HepG2 (cell line): ENCODE results near the gene LYST. TPM values are rescaled to one million over a fixed set of nuclear protein-coding genes. Genes with fewer than 3 reads are reported as not detected.

Experiments used
- ATAC-seq: fragments of 200-7000 bp; cut with Tn5 transposase; 3 replicates; pipeline ENCODE4 v1.9.1; 2020; ENCODE audit warnings: mild to moderate bottlenecking, moderate library complexity
- BruUV-seq: library from RNA; stranded (reverse); fragments of 400-500 nt; replicated peaks from 2 replicates; lab custom pipeline; 2021; lab: Mats Ljungman, UMichigan
- CTCF ChIA-PET: fragments of 300-600 bp; formaldehyde crosslinking; extraction: SDS; loops from one replicate; lab custom pipeline; 2021; ENCODE audit warnings: low total read pairs, inconsistent platforms, low intra/inter-chr PET ratio; lab: Yijun Ruan, JAX
- POLR2A ChIA-PET: fragments of 350-600 bp; sonication (Branson Sonifier 250); formaldehyde crosslinking; loops from one replicate; lab custom pipeline; 2020; ENCODE audit warnings: antibody characterized with exemption, inconsistent platforms; lab: Yijun Ruan, JAX
- DNase-seq: peaks from one replicate; pipeline ENCODE4 v3.0.0-alpha.2; 2015; ENCODE audit warnings: low spot score
- FAIRE-seq: peaks from 3 replicates; lab custom pipeline; 2011; peaks lifted over from hg19 to GRCh38; lab: Jason Lieb, UNC
- H2AFZ ChIP-seq: one replicate; pipeline ENCODE4 v1.6.1; 2011; ENCODE audit warnings: low read length, inconsistent platforms
- H3K27ac ChIP-seq: fragments of 300-600 bp; 3 replicates; pipeline ENCODE4 v1.8.0; 2011; ENCODE audit warnings: mixed run types, mild to moderate bottlenecking, mixed read lengths, low read length, inconsistent platforms; ENCODE audit not compliant: insufficient read depth; ENCODE audit errors: extremely low read length
- H3K27me3 ChIP-seq, 2 experiments: fragments of 200-600 bp in 1 of 2; 2 replicates in 1 of 2; 3 replicates in 1 of 2; pipeline versions ENCODE4 v1.6.0 to v1.8.0; 2011; ENCODE audit warnings: low read length in 2 of 2, mild to moderate bottlenecking in 2 of 2, moderate library complexity in 2 of 2, inconsistent platforms in 1 of 2; ENCODE audit not compliant: insufficient read depth in 2 of 2, control insufficient read depth in 1 of 2
- H3K36me3 ChIP-seq, 2 experiments: fragments of 200-600 bp in 1 of 2; replicated peaks in 1 of 2; 2 replicates in 1 of 2; 3 replicates in 1 of 2; pipeline versions ENCODE4 v1.5.1 to v1.8.0; 2011; ENCODE audit warnings: low read length in 2 of 2, inconsistent platforms in 1 of 2; ENCODE audit not compliant: insufficient read depth in 2 of 2, control insufficient read depth in 1 of 2
- H3K4me1 ChIP-seq: 2 replicates; pipeline ENCODE4 v1.5.1; 2012; ENCODE audit warnings: low read length, inconsistent platforms; ENCODE audit not compliant: insufficient read depth
- H3K4me2 ChIP-seq: 2 replicates; pipeline ENCODE4 v1.6.0; 2011; ENCODE audit warnings: low read depth, low read length, inconsistent platforms
- H3K4me3 ChIP-seq, 3 experiments: fragments of 200-600 bp in 1 of 3; sonication (generic), shearing (Covaris generic) in 1 of 3; replicated peaks in 1 of 3; 2 replicates each; pipeline ENCODE4 v1.5.1; 2011 to 2016; ENCODE audit warnings: low read length in 3 of 3, inconsistent platforms in 2 of 3, low read depth in 2 of 3, mild to moderate bottlenecking in 2 of 3, control low read depth in 1 of 3, mixed read lengths in 1 of 3; ENCODE audit not compliant: insufficient read depth in 1 of 3
- H3K79me2 ChIP-seq: one replicate; pipeline ENCODE4 v1.6.1; 2011; ENCODE audit warnings: low read length, inconsistent platforms; ENCODE audit not compliant: insufficient read depth
- H3K9ac ChIP-seq: 2 replicates; pipeline ENCODE4 v1.6.0; 2011; ENCODE audit warnings: mild to moderate bottlenecking, low read depth, low read length, inconsistent platforms; ENCODE audit not compliant: insufficient read depth
- H3K9me3 ChIP-seq: 2 replicates; pipeline ENCODE4 v1.5.1; 2012; ENCODE audit warnings: mild to moderate bottlenecking, low read length
- H4K20me1 ChIP-seq: 2 replicates; pipeline ENCODE4 v1.6.0; 2011; ENCODE audit warnings: inconsistent platforms, mild to moderate bottlenecking, low read length, moderate library complexity; ENCODE audit not compliant: insufficient read depth
- BCL3 ChIP-seq: sonication (generic); formaldehyde crosslinking; IDR thresholded peaks from 2 replicates; pipeline ENCODE4 v1.5.1; 2020; ENCODE audit warnings: mild to moderate bottlenecking, missing genetic modification reagents, moderate library complexity
- SAP130 ChIP-seq: IDR thresholded peaks from 2 replicates; pipeline ENCODE4 v1.6.1; 2016; ENCODE audit warnings: low read depth
- ZNF709 ChIP-seq: sonication (generic); formaldehyde crosslinking; IDR thresholded peaks from 2 replicates; pipeline ENCODE4 v1.5.0; 2020; ENCODE audit warnings: mild to moderate bottlenecking, missing genetic modification reagents
- ZSCAN9 ChIP-seq: IDR thresholded peaks from 2 replicates; pipeline ENCODE4 v1.6.1; 2016; ENCODE audit warnings: borderline replicate concordance
- WGBS: methylation state at CpG from one replicate; pipeline ENCODE4 v1.1.6; 2017; ENCODE audit warnings: low lambda C conversion rate; 5-methylcytosine and 5-hydroxymethylcytosine counted together
- in situ Hi-C: cut with HindIII; loops from 2 replicates; pipeline ENCODE4 v1.10.0; 2017; ENCODE audit warnings: low pct_unique_long_range_greater_than_20kb; ENCODE audit not compliant: extremely low pct_ligation_motif_present
- intact Hi-C: fragments of 100-400 bp; cut with micrococcal nuclease; formaldehyde crosslinking; loops from one replicate; pipeline ENCODE4 v1.10.0; 2022; ENCODE audit not compliant: unreplicated experiment
- polyA plus RNA-seq, 8 experiments: library from polyadenylated mRNA; depleted of rRNA in 3 of 8; stranded (reverse) in 7 of 8; unstranded in 1 of 8; fragments of >200 nt; fragmentation: Illumina TruSeq in 4 of 8; extraction: Trizol in 4 of 8; gene quantifications; 2 replicates each; pipeline versions ENCODE4 v1.2.1 to v1.2.3, GENCODE V29; 2011 to 2016; ENCODE audit warnings: low read depth in 4 of 8, missing spikeins in 1 of 8, mixed read lengths in 1 of 8; ENCODE audit not compliant: insufficient read depth in 1 of 8
- total RNA-seq, 5 experiments: library from RNA; depleted of rRNA; stranded (reverse); fragments of >200 nt; fragmentation: Illumina TruSeq; extraction: Trizol; gene quantifications; 2 replicates each; pipeline ENCODE4 v1.2.3, GENCODE V29; 2016; ENCODE audit warnings: low read depth in 1 of 5

LYST gene
- total and polyA plus RNA-seq, 2 of the 13 experiments (the other 11 are each of a cell fraction or from before 2014, with no cell fraction given): 0.91 to 2.5 TPM

GRCh38 chr1:235834620-235835019 is 32.1 kb downstream of the LYST start:
- Histone ChIP-seq H3K4me3 (no peak overlapping the region), H3K27ac (no peak overlapping the region), H2AFZ (no peak overlapping the region), H3K79me2 (no peaks in the 10 kb centered on the region), H3K27me3 (no peaks in the 10 kb centered on the region), H3K36me3 (no peaks in the 10 kb centered on the region), H3K4me2 (no peak overlapping the region), H3K4me1 (no peaks in the 10 kb centered on the region), H3K9me3 (no peaks in the 10 kb centered on the region), H4K20me1 (no peaks in the 10 kb centered on the region), H3K9ac (no peak overlapping the region)
- DNase-seq: no peak
- ChIA-PET POLR2A (no interaction called here), CTCF (no interaction called here)
- WGBS: 89% methylated on average over 6 of the region's 6 CpGs
- no peak for FAIRE-seq
- intact Hi-C loops: no loop called here
- no peak for ATAC-seq
- TF ChIP-seq BCL3 (CRISPR knock-in tag) (no peak), ZNF709 (CRISPR knock-in tag) (no peak), ZSCAN9 (CRISPR knock-in tag) (no peak)
- BruUV-seq: no TSS peak
- in situ Hi-C loops: no loop called here

DNA sequence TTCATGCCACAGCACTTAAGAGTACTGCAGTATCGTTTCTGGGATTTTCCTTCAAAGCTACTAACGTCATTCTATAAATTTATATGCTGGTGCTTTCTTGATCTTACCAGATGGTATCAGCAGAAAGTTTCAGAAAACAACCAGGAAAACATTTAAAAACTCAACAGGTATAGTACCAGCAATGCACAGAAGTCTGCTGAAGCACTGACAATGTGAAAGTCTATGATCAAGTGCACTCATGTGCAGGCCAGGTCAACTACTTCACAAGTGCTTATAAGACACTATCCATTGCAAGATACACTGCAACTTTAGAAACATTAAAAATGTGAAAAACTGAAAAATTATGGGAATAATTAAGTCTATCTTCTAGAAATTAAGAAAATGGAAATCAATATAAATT is 34.7 kb downstream of the LYST start:
- in situ Hi-C loops: no loop called here

More for the DNA sequence above, 34.7 kb downstream of the LYST start:
- FAIRE-seq (no peak), ATAC-seq (no peak), DNase-seq (no peak)
- CTCF ChIA-PET: no interaction called here
- Histone ChIP-seq H3K4me1 (no peaks in the 10 kb centered on the region), H3K4me2 (no peak overlapping the region), H3K79me2 (no peaks in the 10 kb centered on the region), H4K20me1 (no peaks in the 10 kb centered on the region), H3K9me3 (no peaks in the 10 kb centered on the region), H2AFZ (no peak overlapping the region), H3K27me3 (no peaks in the 10 kb centered on the region), H3K27ac (no peak overlapping the region), H3K36me3 (no peaks in the 10 kb centered on the region), H3K4me3 (no peak overlapping the region), H3K9ac (no peak overlapping the region)
- POLR2A ChIA-PET: no interaction called here
- intact Hi-C loops: no loop called here
- no TSS peak for BruUV-seq
- WGBS: 84% methylated on average over 2 of the region's 2 CpGs
- TF ChIP-seq SAP130 (CRISPR knock-in tag): no peak
